G401 (cell line): ENCODE measurements around the gene RAB6B. TPM values are rescaled to one million over a fixed set of nuclear protein-coding genes. Genes with fewer than 3 reads are reported as not detected.

Experiments
- DNase-seq: peaks from one replicate; pipeline ENCODE4 v3.0.0-alpha.2; 2015; ENCODE audit warnings: low spot score
- in situ Hi-C: cut with HindIII; loops from 2 replicates; pipeline ENCODE4 v1.10.0; 2016; ENCODE audit warnings: low sequenced_read_pairs, mixed read lengths
- total RNA-seq: library from RNA; depleted of rRNA; stranded (reverse); fragments of >200 nt; shearing (Covaris generic); gene quantifications from 2 replicates; pipeline ENCODE4 v1.2.3, GENCODE V29; 2014

Gene RAB6B
- total RNA-seq, 1 experiment from 2014 or later: 2.5 TPM

DNA sequence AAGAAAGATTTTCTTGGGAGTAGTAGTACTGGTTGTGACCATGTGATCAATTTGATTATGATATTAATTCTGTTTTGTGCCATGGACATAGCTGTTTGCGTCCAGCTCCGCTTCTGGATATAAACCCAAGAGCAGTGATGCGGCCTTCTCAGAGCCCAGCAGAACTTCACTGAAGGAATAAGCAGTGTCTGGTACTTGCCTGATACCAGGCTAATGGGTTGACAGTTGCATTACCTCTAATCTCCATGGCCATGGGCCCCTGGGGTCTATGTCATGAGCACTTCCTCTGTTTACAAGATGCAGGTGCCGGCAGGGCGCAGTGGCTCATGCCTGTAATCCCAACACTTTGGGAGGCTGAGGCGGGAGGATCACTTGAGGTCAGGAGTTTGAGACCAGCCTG is 36.3 kb upstream of the RAB6B start:
- in situ Hi-C loops: no loop called here

DNA sequence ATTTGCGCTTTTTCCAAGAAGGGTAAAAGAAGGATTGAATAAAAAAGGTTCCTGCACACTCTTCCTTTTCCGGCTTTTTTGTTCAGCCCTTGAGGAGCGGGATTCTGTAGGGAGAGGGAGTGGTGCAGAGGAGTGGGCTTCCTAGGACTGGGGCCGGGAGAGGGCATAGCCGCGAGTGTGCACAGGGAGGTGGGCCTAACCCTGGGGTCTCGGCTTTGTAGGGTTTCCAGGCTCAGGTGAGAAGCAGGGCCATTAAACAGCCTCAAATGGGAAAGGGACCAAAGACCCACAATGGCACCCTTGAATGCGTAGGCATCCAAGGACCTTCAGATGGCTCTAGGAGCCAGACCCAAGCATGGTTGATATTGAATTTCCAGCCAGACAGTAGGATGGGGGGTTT is 35.4 kb upstream of the RAB6B start:
- in situ Hi-C loops: no loop called here

More for the DNA sequence above, 36.3 kb upstream of the RAB6B start:
- DNase-seq: no peak

DNA sequence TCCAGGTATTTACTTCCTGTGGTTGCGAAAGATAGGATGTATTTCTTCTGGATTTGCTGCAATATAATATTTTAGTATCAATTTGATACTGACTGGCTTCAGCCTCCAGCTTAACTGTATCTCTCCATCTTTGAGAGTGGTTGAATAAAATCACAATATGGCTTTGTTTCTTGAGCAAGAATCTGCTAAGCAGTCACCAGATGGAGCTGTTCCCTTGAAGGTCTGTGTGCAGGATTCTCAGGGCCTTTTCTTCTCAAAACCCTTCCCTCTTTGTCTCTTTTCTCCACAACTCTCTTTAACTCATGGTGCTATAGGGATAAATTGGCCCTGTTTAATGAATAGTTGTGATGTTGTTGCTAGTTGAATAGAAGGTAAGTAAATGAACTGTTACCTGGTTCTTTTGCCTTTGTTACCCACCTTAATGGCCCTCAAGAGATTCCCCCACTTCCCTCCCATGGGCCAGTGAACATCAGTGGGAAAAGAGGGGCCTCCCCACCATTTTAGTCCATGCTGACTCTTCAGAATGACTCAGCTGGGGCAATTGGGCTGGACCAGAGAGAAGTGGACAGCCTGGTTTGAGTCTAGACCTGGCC is 34.8 kb upstream of the RAB6B start:
- in situ Hi-C loops: no loop called here
- DNase-seq: peak; percentile 75

More for the DNA sequence above, 35.4 kb upstream of the RAB6B start:
- DNase-seq: no peak

DNA sequence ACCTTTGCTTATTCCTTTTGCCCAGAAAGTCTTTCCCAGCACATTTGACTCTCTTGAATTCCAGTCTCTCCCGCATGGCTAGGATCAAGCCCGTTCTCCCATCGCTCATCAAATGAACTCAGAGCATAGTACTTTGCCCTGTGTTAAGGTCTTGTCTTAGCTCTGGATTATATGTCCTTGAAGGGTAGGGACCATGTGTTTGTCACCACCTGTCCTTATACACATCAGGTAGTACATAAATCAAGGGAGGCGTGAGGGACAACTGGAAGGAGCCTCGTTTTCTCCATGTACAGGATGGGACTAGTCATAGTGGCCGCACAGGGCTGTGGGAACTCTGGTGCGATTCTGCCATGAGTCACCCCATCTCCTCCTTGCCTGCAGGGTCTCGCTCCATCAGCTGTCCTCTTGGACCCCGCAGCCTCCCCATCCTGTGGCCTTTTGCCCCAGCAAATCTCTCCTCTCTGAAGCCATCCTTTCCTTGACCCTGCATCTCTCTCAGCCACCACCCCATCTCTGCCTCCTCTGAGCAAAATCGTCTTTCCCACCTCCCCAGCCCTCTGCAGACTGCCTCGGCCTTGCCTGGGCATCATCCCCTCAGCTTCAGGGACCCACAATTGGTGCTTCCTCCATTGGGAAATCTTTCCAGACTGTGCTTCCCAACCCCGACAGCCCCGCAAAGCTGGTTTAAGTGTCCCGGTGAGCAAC is 33.4 kb upstream of the RAB6B start:
- in situ Hi-C loops: no loop called here
- no peak for DNase-seq

DNA sequence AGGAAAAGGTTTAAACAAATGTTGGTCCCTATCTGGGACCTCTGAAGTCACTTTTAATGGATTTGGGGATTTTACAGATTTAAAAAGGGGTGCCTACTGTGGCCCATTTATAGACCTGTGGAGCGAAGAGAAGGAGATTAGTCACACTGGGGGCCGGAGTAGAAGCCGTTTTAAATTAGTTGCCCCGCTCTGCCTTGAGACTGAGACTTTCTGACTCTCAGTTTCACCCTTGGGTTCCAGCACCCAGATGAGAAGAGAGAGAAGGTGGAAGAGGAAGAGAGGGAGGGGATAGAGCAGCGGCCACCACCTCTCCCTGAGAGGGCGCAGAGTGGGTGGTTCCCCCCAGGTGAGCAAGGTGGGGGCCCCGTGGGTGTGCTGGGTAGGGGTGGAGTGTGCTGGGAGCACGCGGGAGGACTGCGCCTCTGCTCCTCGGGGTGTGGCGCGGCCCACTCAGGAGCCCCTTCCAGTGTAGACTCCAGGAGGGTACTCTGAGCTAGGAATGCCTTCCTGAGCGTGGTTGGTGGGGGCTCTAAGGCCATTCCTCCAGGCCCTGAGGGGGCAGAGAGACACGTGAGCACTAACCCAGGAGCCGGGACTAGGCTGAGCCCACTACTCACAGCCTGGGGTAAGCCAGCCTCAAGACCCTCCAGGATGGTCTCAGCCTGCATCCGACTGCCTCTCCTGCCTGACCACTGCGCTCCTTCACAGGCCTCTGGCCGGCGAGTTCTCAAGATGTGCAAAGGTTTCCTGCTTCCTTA is 32.6 kb upstream of the RAB6B start:
- DNase-seq: no peak
- in situ Hi-C loops: no loop called here

DNA sequence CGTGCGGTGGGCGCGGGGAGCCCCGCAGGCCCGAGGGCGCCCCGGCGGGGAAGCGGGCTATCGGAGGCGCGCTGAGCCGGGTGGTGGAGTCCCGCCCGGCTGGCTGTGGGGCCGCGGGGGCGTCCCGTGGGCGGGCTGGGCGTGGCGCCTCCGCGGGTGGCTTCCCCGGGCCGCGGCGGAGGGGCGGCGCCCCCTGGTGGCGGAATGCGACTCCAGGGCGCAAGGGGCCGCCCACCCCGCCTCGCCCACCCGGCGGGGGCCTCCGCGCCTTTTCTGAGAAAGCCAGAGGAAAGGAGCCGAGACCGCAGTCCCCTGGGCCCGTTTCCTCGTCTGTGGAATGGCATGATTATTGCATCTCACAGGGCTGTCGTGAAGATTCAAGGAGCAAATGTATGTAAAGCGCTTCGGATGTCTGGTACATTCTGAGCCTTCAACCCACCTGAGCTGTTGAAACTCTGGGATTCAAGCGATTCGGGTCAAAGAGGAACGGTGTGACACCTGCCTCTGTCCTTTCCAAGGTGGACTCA is 31.9 kb upstream of the RAB6B start:
- in situ Hi-C loops: no loop called here
- no peak for DNase-seq

DNA sequence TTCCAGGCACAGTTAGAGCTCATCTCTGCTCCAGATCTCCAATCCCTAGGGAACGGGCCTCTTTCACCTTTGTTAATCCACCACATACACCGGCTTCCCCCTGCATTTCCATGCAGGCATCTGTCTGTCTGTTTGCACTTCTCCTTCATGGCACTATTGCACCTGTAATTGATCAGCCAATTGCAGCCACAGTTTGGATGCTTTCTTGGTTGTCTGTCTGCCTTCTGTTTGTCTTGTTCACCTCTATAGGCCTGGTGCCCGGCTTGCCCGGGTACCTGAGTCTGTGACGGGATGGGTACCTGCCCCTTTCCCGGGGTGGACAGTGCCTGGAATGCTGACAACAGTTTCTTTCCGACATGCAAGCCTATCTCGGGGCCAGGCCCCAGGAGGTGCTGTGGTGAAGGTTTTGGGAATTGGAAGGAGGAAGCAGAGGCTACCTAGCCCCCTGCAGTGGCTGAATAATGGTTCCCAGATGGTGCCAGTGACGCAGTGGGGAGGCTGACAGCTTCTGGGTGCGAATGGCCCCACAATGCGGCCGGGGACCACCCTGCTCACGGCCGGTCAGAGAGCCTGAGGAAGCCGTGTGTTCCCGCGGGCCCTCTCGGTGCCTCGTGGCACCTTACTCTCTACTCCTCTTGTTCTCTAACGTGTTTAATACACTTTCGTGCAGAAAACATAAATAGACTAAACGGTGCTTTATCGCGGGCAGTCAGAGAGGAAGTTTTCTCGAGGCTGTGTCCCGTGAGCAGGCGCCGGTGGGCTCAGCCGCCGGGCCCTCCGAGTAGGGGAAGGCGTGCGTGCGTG is 31.3 kb upstream of the RAB6B start:
- no peak for DNase-seq
- in situ Hi-C loops: no loop called here

DNA sequence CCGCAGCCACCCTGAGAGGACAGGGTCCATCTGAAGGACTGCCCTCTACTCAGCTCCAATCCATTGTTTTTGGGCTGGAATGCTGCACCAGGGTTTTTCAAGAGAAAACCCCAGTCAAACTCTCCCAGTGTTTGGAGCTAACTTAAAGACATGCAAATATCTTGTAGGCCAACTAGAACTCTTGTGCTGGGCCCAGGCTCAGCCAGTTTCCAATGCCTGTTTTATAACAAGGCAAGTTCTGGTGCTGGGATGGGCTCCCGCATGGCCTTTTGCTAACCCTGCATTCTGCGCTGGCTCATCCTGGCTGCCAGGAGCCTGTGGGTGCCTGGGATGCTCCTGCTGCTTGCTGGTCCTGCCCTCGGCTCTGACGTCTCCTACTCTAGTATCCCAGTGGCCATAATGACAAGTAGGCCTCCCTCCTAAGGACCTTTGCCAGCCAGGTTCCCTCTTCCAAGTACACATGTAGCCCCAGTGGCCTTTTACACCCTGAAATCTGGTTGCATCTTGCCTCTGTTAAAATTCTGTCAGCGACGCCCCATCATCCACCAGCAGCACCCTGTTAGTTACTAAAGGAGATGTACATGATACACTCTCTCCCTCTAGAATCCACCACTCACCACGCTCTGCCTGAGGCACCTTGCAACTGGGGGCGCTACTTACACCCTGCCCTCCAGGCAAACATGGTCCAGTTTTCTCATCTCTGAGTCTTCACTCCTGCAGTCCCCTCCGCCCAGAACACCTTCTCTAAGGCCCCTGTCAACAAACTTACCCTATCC is 30.5 kb upstream of the RAB6B start:
- in situ Hi-C loops: no loop called here
- no peak for DNase-seq

DNA sequence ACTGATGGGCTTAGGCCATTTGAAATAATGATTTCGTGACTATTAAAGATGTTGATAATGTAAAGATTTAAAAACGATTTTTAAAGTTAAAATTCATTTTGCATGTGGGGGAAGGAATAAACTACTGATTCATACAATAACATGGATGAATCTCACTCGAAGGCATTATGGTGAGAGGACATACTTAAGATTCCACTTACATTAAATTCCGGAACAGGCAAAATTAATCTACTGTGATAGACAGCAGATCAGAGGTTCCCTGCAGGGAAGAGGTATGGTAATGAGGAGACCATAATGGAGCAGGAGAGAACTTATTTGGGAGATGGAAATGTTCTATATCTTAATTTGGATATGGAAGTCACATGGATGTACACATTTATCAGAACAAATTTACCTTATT is 28.4 kb upstream of the RAB6B start:
- DNase-seq: no peak
- in situ Hi-C loops: no loop called here

DNA sequence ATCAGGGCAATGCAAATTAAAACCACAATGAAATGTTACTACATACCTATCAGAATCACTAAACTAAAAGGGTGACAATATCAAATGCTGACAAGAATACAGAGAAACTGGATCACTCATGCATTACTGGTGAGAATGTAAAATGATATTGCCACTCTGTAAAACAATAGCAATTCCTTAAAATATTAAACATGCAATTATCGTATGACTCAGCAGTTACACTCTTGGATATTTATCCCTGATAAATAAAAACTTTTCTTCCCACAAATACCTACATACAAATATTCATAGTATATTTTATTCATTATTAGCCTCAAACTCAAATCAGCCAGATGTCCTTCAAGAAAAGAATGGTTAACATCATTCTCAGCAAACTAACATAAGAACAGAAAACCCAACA is 25.9 kb upstream of the RAB6B start:
- no peak for DNase-seq
- in situ Hi-C loops: no loop called here

DNA sequence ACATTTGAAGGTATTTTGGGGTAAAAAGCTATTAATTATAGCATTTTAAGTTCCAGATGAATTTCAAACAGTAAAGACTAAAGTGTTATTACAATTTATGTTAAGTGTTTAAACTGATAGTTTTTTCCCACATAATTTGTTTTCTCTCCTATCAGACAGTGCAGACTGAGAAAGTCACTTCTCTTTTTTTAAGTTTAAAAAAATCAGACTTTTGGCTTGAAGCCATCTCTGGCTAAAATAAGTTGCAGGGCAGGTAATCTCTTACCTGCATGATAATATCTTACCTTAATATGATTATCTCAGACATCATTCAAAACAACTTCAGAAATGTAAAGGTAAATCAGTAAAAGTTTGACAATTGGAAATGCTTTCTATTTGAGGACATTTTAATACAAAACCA is 21.5 kb upstream of the RAB6B start:
- DNase-seq: no peak
- in situ Hi-C loops: no loop called here

DNA sequence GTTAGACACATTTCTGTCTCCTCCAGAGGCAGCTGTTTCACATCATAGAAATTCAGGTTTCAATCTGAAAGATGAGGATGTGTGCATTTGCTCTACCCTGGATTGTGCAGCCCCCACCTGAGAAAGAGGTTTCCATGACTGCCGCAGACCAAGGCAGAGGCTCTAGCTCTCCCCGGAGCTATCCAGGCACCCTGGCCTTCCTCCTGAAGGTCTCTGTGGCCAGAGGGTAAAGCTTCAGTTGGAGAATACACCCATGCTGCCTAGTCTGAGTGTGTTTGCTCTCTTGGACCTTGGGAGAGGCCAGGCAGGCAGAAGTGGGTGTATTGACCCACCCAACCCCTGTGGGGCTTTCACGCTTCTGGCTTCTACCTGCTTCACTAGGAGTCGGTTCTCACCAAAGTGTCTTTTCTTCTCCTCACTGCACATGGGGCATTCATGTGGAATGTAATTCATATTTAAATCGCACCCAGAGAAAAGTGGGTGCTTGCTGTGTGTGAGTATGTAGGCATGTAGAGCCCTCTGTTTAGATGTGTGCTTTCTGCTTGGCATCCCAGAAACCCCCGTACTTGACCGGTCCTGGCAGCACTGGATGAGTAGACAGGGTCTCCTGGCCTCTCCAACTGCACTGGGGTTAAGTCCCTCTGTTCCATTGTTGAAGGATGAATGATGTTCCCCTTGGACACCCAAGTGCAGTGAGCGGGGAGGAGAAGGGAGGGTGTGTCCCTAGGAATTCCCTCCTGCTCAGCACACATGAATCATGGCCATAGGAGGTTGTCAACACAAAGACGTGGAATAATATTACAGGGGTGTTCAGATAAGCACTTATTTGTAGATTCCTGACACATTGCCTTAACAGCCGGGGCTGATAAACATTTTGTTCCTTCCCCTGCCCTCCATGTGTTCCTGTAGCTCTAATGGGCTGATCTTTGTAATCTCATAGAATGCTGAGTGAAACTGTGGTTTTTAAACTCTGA is 20.3 kb upstream of the RAB6B start:
- no peak for DNase-seq
- in situ Hi-C loops: no loop called here

DNA sequence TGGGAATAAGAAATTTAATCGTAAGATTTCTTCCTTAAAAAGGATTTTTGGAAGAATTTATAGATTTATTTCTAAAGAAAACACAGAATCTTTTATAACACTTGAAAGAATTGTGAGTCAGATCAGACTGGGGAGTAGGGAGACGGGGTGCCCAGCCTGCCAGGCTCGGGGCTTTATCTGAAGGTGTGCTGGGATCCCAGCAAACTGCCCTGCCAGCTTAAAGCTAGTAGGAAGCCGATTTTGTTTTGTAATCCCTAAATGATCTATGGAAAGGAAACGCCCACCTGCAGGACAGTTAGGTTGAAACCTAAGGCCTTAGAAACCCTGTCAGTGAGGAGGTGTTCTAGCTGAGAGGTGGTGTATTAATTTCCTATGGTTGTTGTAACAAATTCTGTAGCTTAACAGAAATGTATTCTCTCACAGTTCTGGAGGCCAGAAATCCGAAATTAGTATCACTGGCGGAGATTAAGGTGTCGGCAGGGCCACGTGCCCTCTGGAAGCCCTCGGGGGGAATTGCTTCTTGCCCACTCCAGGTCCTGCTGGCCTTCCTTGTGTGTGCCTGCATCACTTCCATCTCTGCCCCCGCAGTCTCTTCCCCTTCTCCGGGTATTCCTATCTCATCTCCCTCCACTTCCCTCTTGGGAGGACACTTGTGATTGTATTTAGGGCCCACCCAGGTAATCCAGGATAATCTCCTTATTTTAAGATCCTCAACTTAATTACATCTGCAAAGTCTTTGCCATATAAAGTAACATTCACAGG is 19.3 kb upstream of the RAB6B start:
- in situ Hi-C loops: no loop called here
- DNase-seq: no peak

DNA sequence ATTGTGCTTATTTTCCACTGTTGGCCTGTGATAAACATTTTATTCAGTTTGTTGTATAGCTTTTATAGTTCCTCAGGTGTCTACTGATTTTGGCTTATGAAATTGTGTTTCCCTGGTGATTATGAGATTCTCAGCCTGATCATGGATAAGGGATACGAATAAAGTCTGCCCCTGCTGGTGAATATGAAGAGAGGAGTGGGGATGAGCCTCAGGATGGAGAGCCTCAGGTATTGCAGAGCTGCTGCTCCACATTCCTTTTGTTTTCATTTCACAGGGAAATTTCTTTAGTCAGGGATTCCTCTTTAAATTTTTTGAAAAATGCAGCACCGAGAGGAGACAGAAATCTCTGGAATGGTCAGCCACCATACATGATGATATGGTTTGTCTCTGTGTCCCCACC is 14.7 kb upstream of the RAB6B start:
- in situ Hi-C loops: no loop called here

DNA sequence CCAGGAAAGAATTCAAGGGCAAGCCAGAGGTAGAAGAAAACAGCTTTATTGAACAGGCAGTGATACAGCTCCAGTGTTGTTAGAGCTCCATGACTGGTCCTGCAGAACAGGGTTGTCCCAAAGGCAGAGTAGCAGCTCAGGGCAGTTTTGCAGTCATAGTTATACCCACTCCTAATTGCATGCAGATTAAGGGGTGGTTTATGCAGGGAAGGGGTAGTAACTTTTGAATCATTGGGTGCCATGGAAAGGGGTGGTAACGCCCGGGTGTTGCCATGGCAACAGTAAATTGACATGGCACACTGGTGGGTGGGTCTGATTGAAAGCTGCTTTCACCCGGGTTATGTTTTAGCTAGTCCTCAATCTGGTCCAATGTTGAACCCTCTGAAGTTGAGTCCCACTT is 9.7 kb upstream of the RAB6B start:
- in situ Hi-C loops: no loop called here
- DNase-seq: no peak

More for the DNA sequence above, 14.7 kb upstream of the RAB6B start:
- DNase-seq: peak; percentile 30

DNA sequence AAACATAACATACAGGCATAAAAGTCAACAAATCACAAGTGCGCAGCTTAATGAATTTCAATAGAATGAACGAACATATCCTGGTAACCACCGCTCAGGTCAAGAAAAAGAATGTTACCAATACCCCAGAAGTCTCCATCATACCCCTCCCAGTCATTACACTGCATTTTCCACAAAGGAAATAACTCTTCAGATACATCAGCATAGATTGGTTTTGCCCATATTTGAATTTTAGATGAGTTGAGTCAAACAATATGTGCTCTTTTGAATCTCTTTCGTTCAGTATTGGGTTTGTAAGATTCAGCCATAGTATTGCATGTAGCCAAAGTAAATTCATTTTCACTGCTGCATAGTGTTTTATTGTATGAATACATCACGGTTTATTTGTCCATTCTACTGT is 6.2 kb upstream of the RAB6B start:
- DNase-seq: no peak
- in situ Hi-C loops: no loop called here

DNA sequence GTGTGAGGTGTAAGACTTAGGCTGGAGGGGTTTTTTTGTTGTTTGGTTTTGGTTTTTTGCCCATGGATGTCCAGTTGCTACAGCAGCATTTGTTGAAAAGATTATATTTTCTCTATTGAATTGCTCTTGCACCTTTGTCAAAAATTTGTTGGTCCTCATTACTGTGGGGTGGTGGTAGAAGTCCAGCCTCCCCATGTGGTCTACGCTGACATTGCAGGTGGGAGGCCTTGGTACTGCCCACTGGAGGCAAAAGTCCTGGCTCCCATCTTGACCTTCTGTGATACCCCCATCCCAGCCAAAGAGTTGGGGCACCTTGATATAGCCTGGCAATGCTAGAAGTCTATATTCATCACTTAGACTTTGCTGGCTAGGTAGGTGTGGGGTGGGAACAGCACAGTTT is 5.4 kb upstream of the RAB6B start:
- in situ Hi-C loops: no loop called here
- DNase-seq: no peak
